Retinal pigment epithelial cell (primary cell): ENCODE measurements around the gene GABRD.
"Not testable (repeated sequence)": the region's sequence is repeated elsewhere in the genome, so short reads cannot be mapped to it uniquely, and the experiment has no call there.

Source experiments
- DNase-seq: peaks from one replicate; pipeline ENCODE4 v3.0.0-alpha.2; 2010; ENCODE audit warnings: low read depth
- H3K4me3 ChIP-seq: 2 replicates; pipeline ENCODE4 v1.5.1; 2011; ENCODE audit warnings: mild to moderate bottlenecking, low read length, control low read depth, moderate library complexity
- CTCF ChIP-seq: conservative IDR thresholded peaks from 2 replicates; pipeline ENCODE4 v1.5.1; 2011; ENCODE audit warnings: low read depth, low read length, control low read depth, inconsistent platforms

GABRD gene

GRCh38 chr1:1980467-1981141 is 38.5 kb upstream of the GABRD start:
- DNase-seq, result no peak
- no peak overlapping the region for H3K4me3 ChIP-seq
- no peak for TF ChIP-seq CTCF

DNA sequence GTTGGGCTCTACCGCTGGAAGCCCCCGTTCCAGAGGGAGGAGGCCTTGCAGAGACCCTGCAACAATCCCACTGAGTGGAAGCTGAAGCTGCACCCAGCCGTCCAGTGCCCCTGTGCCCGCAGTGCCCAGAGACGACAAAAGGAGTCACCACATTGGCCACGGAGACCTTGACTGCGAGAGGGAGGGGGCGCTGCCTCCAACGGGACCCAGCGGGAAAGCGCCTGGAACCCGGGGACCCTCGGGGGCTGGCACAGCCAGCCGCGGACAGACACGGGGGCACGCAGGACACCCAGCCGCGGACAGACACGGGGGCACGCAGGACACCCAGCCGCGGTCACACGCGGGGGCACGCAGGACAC is 38.0 kb upstream of the GABRD start:
- TF ChIP-seq CTCF, result no peak
- DNase-seq, result no peak
- H3K4me3 ChIP-seq, result no peak overlapping the region

DNA sequence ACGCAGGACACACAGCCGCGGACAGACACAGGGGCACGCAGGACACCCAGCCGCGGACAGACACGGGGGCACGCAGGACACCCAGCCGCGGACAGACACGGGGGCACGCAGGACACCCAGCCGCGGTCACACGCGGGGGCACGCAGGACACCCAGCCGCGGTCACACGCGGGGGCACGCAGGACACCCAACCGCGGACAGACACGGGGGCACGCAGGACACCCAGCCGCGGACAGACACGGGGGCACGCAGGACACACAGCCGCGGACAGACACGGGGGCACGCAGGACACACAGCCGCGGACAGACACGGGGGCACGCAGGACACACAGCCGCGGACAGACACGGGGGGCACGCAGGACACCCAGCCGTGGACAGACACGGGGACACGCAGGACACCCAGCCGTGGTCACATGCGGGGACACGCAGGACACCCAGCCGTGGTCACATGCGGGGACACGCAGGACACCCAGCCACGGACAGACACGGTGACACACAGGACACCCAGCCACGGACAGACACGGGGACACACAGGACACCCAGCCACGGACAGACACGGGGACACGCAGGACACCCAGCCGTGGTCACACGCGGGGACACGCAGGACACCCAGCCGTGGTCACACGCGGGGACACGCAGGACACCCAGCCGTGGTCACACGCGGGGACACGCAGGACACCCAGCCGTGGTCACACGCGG is 37.4 kb upstream of the GABRD start:
- not testable (repeated sequence) for H3K4me3 ChIP-seq, DNase-seq

GRCh38 chr1:1982379-1983232 is 36.5 kb upstream of the GABRD start:
- no peak for DNase-seq
- TF ChIP-seq CTCF, result no peak
- H3K4me3 ChIP-seq, result no peak overlapping the region

GRCh38 chr1:1984560-1985070 is 34.5 kb upstream of the GABRD start:
- no peak for DNase-seq
- H3K4me3 ChIP-seq, result no peak overlapping the region
- no peak for TF ChIP-seq CTCF

GRCh38 chr1:1985375-1986050 is 33.6 kb upstream of the GABRD start:
- H3K4me3 ChIP-seq, result no peak overlapping the region
- TF ChIP-seq CTCF, result no peak
- no peak for DNase-seq
